Neural progenitor cell (in vitro differentiated cells): ENCODE results near the gene NUP85. TPM values are rescaled to one million over a fixed set of nuclear protein-coding genes. Genes with fewer than 3 reads are reported as not detected.
A peak's percentile ranks its signal among the peaks of the same experiment; 100 is the strongest.
"Not testable (repeated sequence)": the region's sequence is repeated elsewhere in the genome, so short reads cannot be mapped to it uniquely, and the experiment has no call there.

ENCODE experiments used
- DNase-seq: peaks from one replicate; pipeline ENCODE4 v3.0.0-alpha.2; 2016; ENCODE audit warnings: low spot score
- H2AFZ ChIP-seq: fragments of 200-600 bp; sonication (generic); replicated peaks from 2 replicates; pipeline ENCODE4 v1.6.1; 2016; ENCODE audit warnings: antibody characterized with exemption
- H3F3A ChIP-seq: fragments of 200-600 bp; sonication (generic); 2 replicates; pipeline ENCODE4 v1.6.1; 2016; ENCODE audit warnings: antibody characterized with exemption, low read depth
- H3K27ac ChIP-seq: fragments of 200-600 bp; sonication (generic); 2 replicates; pipeline ENCODE4 v1.5.1; 2016; ENCODE audit warnings: mild to moderate bottlenecking
- H3K27me3 ChIP-seq: fragments of 200-600 bp; sonication (generic); 2 replicates; pipeline ENCODE4 v1.6.1; 2016; ENCODE audit warnings: mild to moderate bottlenecking, moderate library complexity
- H3K36me3 ChIP-seq: fragments of 200-600 bp; sonication (generic); 2 replicates; pipeline ENCODE4 v1.5.1; 2016
- H3K4me1 ChIP-seq: fragments of 200-600 bp; sonication (generic); 2 replicates; pipeline ENCODE4 v1.6.1; 2016; ENCODE audit warnings: mixed run types
- H3K4me2 ChIP-seq: fragments of 200-600 bp; sonication (generic); 2 replicates; pipeline ENCODE4 v1.6.1; 2016
- H3K4me3 ChIP-seq: fragments of 200-600 bp; sonication (generic); 2 replicates; pipeline ENCODE4 v1.5.1; 2016
- H3K79me2 ChIP-seq: fragments of 200-600 bp; sonication (generic); 2 replicates; pipeline ENCODE4 v1.6.1; 2016; ENCODE audit warnings: low read depth
- H3K9ac ChIP-seq: fragments of 200-600 bp; sonication (generic); 2 replicates; pipeline ENCODE4 v1.6.1; 2016
- H3K9me3 ChIP-seq: fragments of 200-600 bp; sonication (generic); 2 replicates; pipeline ENCODE4 v1.5.1; 2016; ENCODE audit warnings: low read depth
- H4K20me1 ChIP-seq: fragments of 200-600 bp; sonication (generic); 2 replicates; pipeline ENCODE4 v1.6.1; 2016; ENCODE audit warnings: low read depth
- H3K27ac Mint-ChIP-seq: 3 replicates; pipeline ENCODE4 v1.8.0; 2021; ENCODE audit warnings: mixed read lengths
- H3K27me3 Mint-ChIP-seq: 2 replicates; pipeline ENCODE4 v1.8.0; 2022; ENCODE audit warnings: low read depth, mild to moderate bottlenecking, inconsistent platforms, moderate library complexity, mixed read lengths; ENCODE audit not compliant: insufficient read depth
- H3K36me3 Mint-ChIP-seq: 3 replicates; pipeline ENCODE4 v1.8.0; 2021; ENCODE audit warnings: mixed read lengths
- H3K4me1 Mint-ChIP-seq: 3 replicates; pipeline ENCODE4 v1.8.0; 2021; ENCODE audit warnings: mixed read lengths
- H3K4me3 Mint-ChIP-seq: 3 replicates; pipeline ENCODE4 v1.8.0; 2021; ENCODE audit warnings: mild to moderate bottlenecking, moderate library complexity, mixed read lengths
- H3K9me3 Mint-ChIP-seq: 3 replicates; pipeline ENCODE4 v1.8.0; 2020; ENCODE audit warnings: mixed read lengths
- EZH2 ChIP-seq: fragments of 200-600 bp; sonication (generic); IDR thresholded peaks from 2 replicates; pipeline ENCODE4 v1.6.1; 2017; ENCODE audit warnings: antibody characterized with exemption, mild to moderate bottlenecking, moderate library complexity
- EZH2phosphoT487 ChIP-seq: fragments of 200-600 bp; sonication (generic); IDR thresholded peaks from 2 replicates; pipeline ENCODE4 v1.6.1; 2017; ENCODE audit warnings: antibody characterized with exemption
- total RNA-seq: library from RNA; depleted of rRNA; stranded (reverse); fragments of >200 nt; gene quantifications from 2 replicates; pipeline ENCODE4 v1.2.3, GENCODE V29; 2015; ENCODE audit warnings: low replicate concordance
- TF ChIP-seq, protein P1 (sequence below): fragments of 200-600 bp; sonication (generic); IDR thresholded peaks from 2 replicates; pipeline ENCODE4 v1.5.1; 2017; ENCODE audit warnings: antibody characterized with exemption, mild to moderate bottlenecking

Gene NUP85
- 58.2 and 88.6 TPM in 2 replicates for total RNA-seq

DNA sequence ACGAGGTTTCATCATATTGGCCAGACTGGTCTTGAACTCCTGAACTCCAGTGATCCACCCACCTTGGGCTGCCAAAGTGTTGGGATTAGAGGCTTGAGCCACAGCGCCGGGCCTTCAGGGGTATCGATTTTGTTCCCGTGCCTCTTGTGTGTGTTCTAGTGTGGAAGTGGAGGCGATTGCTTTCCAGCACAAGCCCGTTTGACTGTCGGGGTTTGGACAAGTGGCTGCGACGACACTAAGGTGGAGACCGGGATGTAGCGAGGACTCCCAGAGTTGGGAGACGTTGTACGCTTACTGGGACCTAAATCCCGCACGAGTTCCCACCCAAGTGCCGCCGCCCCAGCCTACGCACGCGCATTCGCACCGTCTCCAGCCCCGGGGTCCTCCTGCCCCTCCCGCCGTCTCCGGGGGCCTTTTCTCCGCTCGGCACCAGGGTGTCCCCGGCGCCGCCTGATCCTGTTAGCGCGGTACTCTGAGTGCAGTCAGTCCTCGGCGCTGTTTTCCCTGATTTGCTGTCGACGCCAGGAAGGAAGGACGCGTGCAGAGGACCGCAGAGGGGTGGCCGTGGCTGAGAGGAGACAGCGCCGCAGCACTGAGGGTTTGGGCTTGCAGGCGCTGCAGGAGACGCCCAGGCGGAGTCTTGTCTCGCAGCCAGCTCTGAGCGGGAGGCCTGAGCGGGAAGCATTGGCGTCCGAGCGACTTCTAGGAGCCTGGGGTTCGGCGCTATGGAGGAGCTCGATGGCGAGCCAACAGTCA, at the start of gene NUP85:
Gene NUP85 (plus strand): TSS at position 643 of the 756 bp plus-strand sequence. CDS start 83 bp downstream, at position 726.
- H3K27me3 ChIP-seq, result no peaks in the 10 kb centered on the region
- no peak for TF ChIP-seq EZH2
- TF ChIP-seq, protein P1, sequence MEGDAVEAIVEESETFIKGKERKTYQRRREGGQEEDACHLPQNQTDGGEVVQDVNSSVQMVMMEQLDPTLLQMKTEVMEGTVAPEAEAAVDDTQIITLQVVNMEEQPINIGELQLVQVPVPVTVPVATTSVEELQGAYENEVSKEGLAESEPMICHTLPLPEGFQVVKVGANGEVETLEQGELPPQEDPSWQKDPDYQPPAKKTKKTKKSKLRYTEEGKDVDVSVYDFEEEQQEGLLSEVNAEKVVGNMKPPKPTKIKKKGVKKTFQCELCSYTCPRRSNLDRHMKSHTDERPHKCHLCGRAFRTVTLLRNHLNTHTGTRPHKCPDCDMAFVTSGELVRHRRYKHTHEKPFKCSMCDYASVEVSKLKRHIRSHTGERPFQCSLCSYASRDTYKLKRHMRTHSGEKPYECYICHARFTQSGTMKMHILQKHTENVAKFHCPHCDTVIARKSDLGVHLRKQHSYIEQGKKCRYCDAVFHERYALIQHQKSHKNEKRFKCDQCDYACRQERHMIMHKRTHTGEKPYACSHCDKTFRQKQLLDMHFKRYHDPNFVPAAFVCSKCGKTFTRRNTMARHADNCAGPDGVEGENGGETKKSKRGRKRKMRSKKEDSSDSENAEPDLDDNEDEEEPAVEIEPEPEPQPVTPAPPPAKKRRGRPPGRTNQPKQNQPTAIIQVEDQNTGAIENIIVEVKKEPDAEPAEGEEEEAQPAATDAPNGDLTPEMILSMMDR, result no peak
- TF ChIP-seq EZH2phosphoT487, result no peak
- Mint-ChIP-seq H3K9me3 (no peaks in the 10 kb centered on the region), H3K27ac (peak within 1 kb of the TSS; percentile 100), H3K4me1 (peaks cover 14% of the 10 kb centered on the region), H3K4me3 (peak within 1 kb of the TSS; percentile 96), H3K36me3 (peaks cover 8% of the 10 kb centered on the region), H3K27me3 (peaks cover 9% of the 10 kb centered on the region)
- peak; percentile 96 for DNase-seq
- H3K4me1 ChIP-seq, result peaks cover 4% of the 10 kb centered on the region
- H4K20me1 ChIP-seq, result peaks cover 8% of the 10 kb centered on the region
- peak within 1 kb of the TSS; percentile 80 for H3K4me3 ChIP-seq
- peak within 1 kb of the TSS; percentile 97 for H3K9ac ChIP-seq
- peak within 1 kb of the TSS; percentile 99 for H3K4me2 ChIP-seq
- H2AFZ ChIP-seq, result peak within 1 kb of the TSS; percentile 81
- peaks cover 8% of the 10 kb centered on the region for H3K36me3 ChIP-seq
- H3K79me2 ChIP-seq, result peaks cover 54% of the 10 kb centered on the region
- H3K9me3 ChIP-seq, result no peaks in the 10 kb centered on the region
- H3F3A ChIP-seq, result peaks cover 21% of the 10 kb centered on the region
- peak within 1 kb of the TSS; percentile 100 for H3K27ac ChIP-seq

DNA sequence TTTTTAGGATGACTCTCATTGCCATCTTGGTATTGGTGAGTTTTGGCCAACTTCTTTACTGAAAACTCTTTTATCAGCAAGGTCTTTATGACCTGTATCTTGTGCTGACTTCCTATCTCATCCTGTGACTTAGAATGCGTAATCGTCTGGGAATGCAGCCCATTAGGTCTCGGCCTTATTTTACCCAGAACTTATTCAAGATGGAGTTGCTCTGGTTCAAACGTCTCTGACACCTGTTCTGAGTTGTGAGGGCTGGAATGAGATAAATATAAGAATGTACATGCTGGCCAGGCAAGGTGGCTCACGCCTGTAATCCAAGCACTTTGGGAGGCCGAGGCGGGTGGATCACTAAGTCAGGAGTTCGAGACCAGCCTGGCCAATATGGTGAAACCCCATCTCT, 47.0 kb upstream of the NUP85 start:
- peaks cover 20% of the 10 kb centered on the region for H3F3A ChIP-seq
- not testable (repeated sequence) for H3K79me2 ChIP-seq, H3K4me3 Mint-ChIP-seq, H3K27me3 Mint-ChIP-seq, H3K36me3 ChIP-seq, H3K27ac Mint-ChIP-seq, H3K4me3 ChIP-seq, H3K9me3 Mint-ChIP-seq, H3K4me1 Mint-ChIP-seq, H3K9me3 ChIP-seq, H3K27me3 ChIP-seq, H3K4me1 ChIP-seq, DNase-seq, H2AFZ ChIP-seq, H3K27ac ChIP-seq, H3K9ac ChIP-seq, H3K4me2 ChIP-seq
- H3K36me3 Mint-ChIP-seq, result peaks cover 12% of the 10 kb centered on the region
- peaks cover 15% of the 10 kb centered on the region for H4K20me1 ChIP-seq

- peaks cover 4% of the 10 kb centered on the region for H3K4me1 Mint-ChIP-seq
- Histone ChIP-seq H3K4me2 (no peak overlapping the region), H3K4me3 (no peak overlapping the region), H4K20me1 (peaks cover 10% of the 10 kb centered on the region), H3K9ac (no peak overlapping the region), H3F3A (peaks cover 29% of the 10 kb centered on the region), H3K79me2 (no peaks in the 10 kb centered on the region), H3K36me3 (no peaks in the 10 kb centered on the region), H3K27me3 (no peaks in the 10 kb centered on the region), H3K9me3 (no peaks in the 10 kb centered on the region), H3K4me1 (peaks cover 7% of the 10 kb centered on the region), H3K27ac (no peak overlapping the region), H2AFZ (no peak overlapping the region)
- H3K4me3 Mint-ChIP-seq, result no peak overlapping the region
- DNase-seq, result no peak
- peaks cover 5% of the 10 kb centered on the region for H3K27me3 Mint-ChIP-seq
- H3K36me3 Mint-ChIP-seq, result peaks cover 14% of the 10 kb centered on the region
- no peak overlapping the region for H3K27ac Mint-ChIP-seq
- TF ChIP-seq, protein P1, result no peak
- H3K9me3 Mint-ChIP-seq, result no peaks in the 10 kb centered on the region
These were observed 46.1 kb upstream of the NUP85 start for GRCh38 chr17:75159196-75160031.
